ENCODE results near the gene EIF3M. TPM values are rescaled to one million over a fixed set of nuclear protein-coding genes. Genes with fewer than 3 reads are reported as not detected.
"Not testable (repeated sequence)": the region's sequence is repeated elsewhere in the genome, so short reads cannot be mapped to it uniquely, and the experiment has no call there.

EIF3M gene
- polyA plus RNA-seq, 1 of the 3 experiments (the other 2 are of a cell fraction) = 359 TPM

DNA sequence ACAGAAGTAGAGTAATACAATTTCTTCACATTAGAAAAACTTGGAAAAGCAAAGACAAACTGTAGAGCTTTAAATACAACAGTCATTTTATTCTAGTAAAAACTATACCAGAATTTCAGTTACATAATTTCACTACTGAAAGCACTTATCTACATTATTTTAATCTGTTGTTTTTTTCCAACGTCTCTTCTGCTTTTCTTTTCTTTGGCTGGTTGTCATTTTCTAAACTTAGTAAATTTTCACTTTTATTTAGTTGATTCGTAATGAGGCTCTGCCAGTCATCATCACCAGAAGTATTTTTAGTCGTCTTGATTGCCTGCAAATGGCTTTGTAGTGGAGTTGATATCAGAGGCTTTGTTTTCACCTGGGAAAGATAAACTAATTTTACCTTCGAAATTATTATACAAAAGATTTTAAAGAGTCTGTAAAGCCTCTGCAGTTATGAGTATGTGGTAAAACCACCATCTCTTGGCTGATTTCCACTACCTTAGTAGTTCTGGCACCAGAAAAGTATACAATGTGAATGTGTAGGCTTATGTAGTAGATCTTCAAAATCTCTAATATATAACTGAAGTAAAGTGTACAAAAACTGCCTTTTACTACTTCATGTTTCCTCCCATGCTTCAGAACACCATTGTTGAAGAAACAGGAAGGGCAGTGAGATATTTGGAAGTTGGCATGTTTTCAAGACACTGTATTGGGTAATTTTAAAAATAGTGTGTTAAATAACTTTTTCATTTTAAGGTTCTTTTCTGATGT is 19.2 kb downstream of the EIF3M start:
- Histone ChIP-seq H3K4me1 (ENCODE audit: control insufficient read depth in 1 of 2, insufficient read depth in 2 of 2, low read depth in 1 of 2, low read length in 1 of 2) (peaks cover 0 to 1% of the 10 kb centered on the region in 2 experiments; a peak in 2 of 4 replicates), H3K27me3 (ENCODE audit: insufficient read depth) (no peaks in the 10 kb centered on the region), H3K27ac (ENCODE audit: low read depth in 2 of 2, low read length in 1 of 2) (no peak overlapping the region; a peak in 1 of 4 replicates), H3K79me2 (ENCODE audit: insufficient read depth) (peaks cover 7% of the 10 kb centered on the region; the same call in 1 of the 2 replicates), H3K4me3 (ENCODE audit: low read depth in 2 of 2, low read length in 1 of 2) (no peak overlapping the region), H3F3A (replicated peaks; ENCODE audit: insufficient read depth) (peaks cover 42% of the 10 kb centered on the region), H4K20me1 (ENCODE audit: insufficient read depth) (no peaks in the 10 kb centered on the region), H3K9me3 (no peaks in the 10 kb centered on the region), H2AFZ (ENCODE audit: low read depth) (no peak overlapping the region), H3K9ac (no peak overlapping the region), H3K4me2 (no peak overlapping the region), H3K36me3 (replicated peaks in 1 of 2; ENCODE audit: control insufficient read depth in 1 of 2, insufficient read depth in 2 of 2, low read length in 1 of 2) (peaks cover 82 to 88% of the 10 kb centered on the region in 2 experiments), H3K9me2 (no peaks in the 10 kb centered on the region)
- 83% methylated on average over 4 of the region's 4 CpGs for WGBS (ENCODE audit: low lambda C conversion rate)
- TF ChIP-seq NFIC (IDR thresholded peaks at IDR 0.05; ENCODE audit: borderline replicate concordance) = peak; percentile 15; the same call in 1 of the 2 replicates
- TF ChIP-seq, protein P1, sequence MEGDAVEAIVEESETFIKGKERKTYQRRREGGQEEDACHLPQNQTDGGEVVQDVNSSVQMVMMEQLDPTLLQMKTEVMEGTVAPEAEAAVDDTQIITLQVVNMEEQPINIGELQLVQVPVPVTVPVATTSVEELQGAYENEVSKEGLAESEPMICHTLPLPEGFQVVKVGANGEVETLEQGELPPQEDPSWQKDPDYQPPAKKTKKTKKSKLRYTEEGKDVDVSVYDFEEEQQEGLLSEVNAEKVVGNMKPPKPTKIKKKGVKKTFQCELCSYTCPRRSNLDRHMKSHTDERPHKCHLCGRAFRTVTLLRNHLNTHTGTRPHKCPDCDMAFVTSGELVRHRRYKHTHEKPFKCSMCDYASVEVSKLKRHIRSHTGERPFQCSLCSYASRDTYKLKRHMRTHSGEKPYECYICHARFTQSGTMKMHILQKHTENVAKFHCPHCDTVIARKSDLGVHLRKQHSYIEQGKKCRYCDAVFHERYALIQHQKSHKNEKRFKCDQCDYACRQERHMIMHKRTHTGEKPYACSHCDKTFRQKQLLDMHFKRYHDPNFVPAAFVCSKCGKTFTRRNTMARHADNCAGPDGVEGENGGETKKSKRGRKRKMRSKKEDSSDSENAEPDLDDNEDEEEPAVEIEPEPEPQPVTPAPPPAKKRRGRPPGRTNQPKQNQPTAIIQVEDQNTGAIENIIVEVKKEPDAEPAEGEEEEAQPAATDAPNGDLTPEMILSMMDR (IDR thresholded peaks at IDR 0.05) = no peak
- no peak for TF ChIP-seq ELF1 (IDR thresholded peaks at IDR 0.05)
- no peak for TF ChIP-seq POLR2AphosphoS5 (IDR thresholded peaks at IDR 0.05; ENCODE audit: low read depth, low read length)
- POLR2A ChIA-PET = no interaction called here
- no peak for DNase-seq
- CTCF ChIA-PET = no interaction called here

DNA sequence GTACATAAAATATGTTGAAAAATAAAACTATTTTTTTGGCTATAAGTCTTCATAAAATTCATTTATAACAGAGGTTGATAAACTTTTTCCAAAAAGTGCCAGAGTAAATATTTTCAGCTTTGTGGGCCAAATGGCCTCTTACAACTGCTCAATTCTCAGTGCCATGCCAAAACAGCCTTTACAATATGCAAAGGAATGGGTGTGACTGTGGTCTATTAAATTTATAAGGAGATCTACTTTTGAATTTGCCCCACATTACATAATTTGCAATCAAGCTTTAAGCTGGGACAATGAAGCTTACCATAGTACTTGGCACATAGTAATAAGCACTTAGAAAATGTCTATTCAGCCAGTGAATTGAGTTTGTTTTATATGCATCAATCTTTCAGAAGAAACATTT is 22.6 kb downstream of the EIF3M start:
- TF ChIP-seq MEF2A (IDR thresholded peaks at IDR 0.05; ENCODE audit: borderline replicate concordance, low read depth) (no peak), MXI1 (IDR thresholded peaks at IDR 0.05; ENCODE audit: low read depth, low read length) (no peak), SMC3 (IDR thresholded peaks at IDR 0.05; ENCODE audit: low read depth, low read length) (no peak), POLR2AphosphoS5 (IDR thresholded peaks at IDR 0.05; ENCODE audit: low read depth, low read length) (no peak), GABPA (IDR thresholded peaks at IDR 0.05; ENCODE audit: low read depth) (no peak), FOXM1 (IDR thresholded peaks at IDR 0.05; ENCODE audit: low read depth) (no peak), GATA2 (CRISPR knock-in tag; IDR thresholded peaks at IDR 0.05) (no peak), SIN3A (IDR thresholded peaks at IDR 0.05; ENCODE audit: borderline replicate concordance, low read depth, low read length) (no peak), FOSL2 (IDR thresholded peaks at IDR 0.05; ENCODE audit: borderline replicate concordance, low read depth) (no peak), TCF12 (IDR thresholded peaks at IDR 0.05) (no peak), NRF1 (IDR thresholded peaks at IDR 0.05; ENCODE audit: low read depth, low read length) (no peak)
- TF ChIP-seq, protein P2, sequence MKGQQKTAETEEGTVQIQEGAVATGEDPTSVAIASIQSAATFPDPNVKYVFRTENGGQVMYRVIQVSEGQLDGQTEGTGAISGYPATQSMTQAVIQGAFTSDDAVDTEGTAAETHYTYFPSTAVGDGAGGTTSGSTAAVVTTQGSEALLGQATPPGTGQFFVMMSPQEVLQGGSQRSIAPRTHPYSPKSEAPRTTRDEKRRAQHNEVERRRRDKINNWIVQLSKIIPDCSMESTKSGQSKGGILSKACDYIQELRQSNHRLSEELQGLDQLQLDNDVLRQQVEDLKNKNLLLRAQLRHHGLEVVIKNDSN (IDR thresholded peaks at IDR 0.05; ENCODE audit: borderline replicate concordance, low read depth) = no peak
- TF ChIP-seq, protein P3, sequence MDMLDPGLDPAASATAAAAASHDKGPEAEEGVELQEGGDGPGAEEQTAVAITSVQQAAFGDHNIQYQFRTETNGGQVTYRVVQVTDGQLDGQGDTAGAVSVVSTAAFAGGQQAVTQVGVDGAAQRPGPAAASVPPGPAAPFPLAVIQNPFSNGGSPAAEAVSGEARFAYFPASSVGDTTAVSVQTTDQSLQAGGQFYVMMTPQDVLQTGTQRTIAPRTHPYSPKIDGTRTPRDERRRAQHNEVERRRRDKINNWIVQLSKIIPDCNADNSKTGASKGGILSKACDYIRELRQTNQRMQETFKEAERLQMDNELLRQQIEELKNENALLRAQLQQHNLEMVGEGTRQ (IDR thresholded peaks at IDR 0.05; ENCODE audit: borderline replicate concordance, low read depth, low read length) = no peak
- TF ChIP-seq, protein P4, sequence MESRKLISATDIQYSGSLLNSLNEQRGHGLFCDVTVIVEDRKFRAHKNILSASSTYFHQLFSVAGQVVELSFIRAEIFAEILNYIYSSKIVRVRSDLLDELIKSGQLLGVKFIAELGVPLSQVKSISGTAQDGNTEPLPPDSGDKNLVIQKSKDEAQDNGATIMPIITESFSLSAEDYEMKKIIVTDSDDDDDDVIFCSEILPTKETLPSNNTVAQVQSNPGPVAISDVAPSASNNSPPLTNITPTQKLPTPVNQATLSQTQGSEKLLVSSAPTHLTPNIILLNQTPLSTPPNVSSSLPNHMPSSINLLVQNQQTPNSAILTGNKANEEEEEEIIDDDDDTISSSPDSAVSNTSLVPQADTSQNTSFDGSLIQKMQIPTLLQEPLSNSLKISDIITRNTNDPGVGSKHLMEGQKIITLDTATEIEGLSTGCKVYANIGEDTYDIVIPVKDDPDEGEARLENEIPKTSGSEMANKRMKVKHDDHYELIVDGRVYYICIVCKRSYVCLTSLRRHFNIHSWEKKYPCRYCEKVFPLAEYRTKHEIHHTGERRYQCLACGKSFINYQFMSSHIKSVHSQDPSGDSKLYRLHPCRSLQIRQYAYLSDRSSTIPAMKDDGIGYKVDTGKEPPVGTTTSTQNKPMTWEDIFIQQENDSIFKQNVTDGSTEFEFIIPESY (IDR thresholded peaks at IDR 0.05; ENCODE audit: borderline replicate concordance, low read depth) = no peak
- Histone ChIP-seq H3K27me3 (ENCODE audit: insufficient read depth) (no peaks in the 10 kb centered on the region), H3K4me2 (no peak overlapping the region), H3K4me3 (ENCODE audit: low read depth in 2 of 2, low read length in 1 of 2) (no peak overlapping the region), H3K9me2 (no peaks in the 10 kb centered on the region), H3K9me3 (no peaks in the 10 kb centered on the region), H3K27ac (ENCODE audit: low read depth in 2 of 2, low read length in 1 of 2) (no peak overlapping the region), H3F3A (replicated peaks; ENCODE audit: insufficient read depth) (peaks cover 33% of the 10 kb centered on the region), H3K4me1 (ENCODE audit: control insufficient read depth in 1 of 2, insufficient read depth in 2 of 2, low read depth in 1 of 2, low read length in 1 of 2) (no peaks in the 10 kb centered on the region), H4K20me1 (ENCODE audit: insufficient read depth) (no peaks in the 10 kb centered on the region), H2AFZ (ENCODE audit: low read depth) (no peak overlapping the region), H3K36me3 (replicated peaks in 1 of 2; ENCODE audit: control insufficient read depth in 1 of 2, insufficient read depth in 2 of 2, low read length in 1 of 2) (peaks cover 48 to 63% of the 10 kb centered on the region in 2 experiments), H3K79me2 (ENCODE audit: insufficient read depth) (no peaks in the 10 kb centered on the region), H3K9ac (no peak overlapping the region)
- CTCF ChIA-PET = interaction anchor here (0.9 kb wide), 1 partner anchor 283 kb away, joined by 3 read pairs; no protein-coding TSS in a partner anchor
- DNase-seq = no peak
- POLR2A ChIA-PET = no interaction called here

DNA sequence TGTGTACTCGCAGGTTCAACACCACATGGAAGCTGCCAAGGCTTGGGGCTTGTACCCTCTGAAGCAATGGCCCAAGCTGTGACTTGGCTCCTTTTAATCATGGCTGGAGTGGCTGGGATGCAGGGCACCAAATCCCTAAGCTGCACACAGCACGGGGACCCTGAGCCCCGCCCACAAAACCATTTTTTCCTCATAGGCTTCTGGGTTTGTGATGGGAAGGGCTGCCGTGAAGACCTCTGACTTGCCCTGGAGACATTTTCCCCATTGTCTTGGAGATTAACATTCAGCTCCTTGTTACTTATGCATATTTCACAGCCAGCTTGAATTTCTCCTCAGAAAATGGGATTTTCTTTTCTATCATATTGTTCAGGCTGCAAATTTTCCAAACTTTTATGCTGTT is 25.2 kb downstream of the EIF3M start:
- DNase-seq; H3K27ac ChIP-seq (ENCODE audit: low read depth in 2 of 2, low read length in 1 of 2); H3K9me2 ChIP-seq; H4K20me1 ChIP-seq (ENCODE audit: insufficient read depth); H3K4me2 ChIP-seq; H3K4me1 ChIP-seq (ENCODE audit: control insufficient read depth in 1 of 2, insufficient read depth in 2 of 2, low read depth in 1 of 2, low read length in 1 of 2); H3K9me3 ChIP-seq; H3K27me3 ChIP-seq (ENCODE audit: insufficient read depth); H3K4me3 ChIP-seq (ENCODE audit: low read depth in 2 of 2, low read length in 1 of 2); CTCF ChIA-PET; POLR2A ChIA-PET; H2AFZ ChIP-seq (ENCODE audit: low read depth); H3K79me2 ChIP-seq (ENCODE audit: insufficient read depth); H3K9ac ChIP-seq: not testable (repeated sequence)
- Histone ChIP-seq H3F3A (replicated peaks; ENCODE audit: insufficient read depth) (peaks cover 18% of the 10 kb centered on the region), H3K36me3 (replicated peaks in 1 of 2; ENCODE audit: control insufficient read depth in 1 of 2, insufficient read depth in 2 of 2, low read length in 1 of 2) (peaks cover 22 to 40% of the 10 kb centered on the region in 2 experiments)
- 97% methylated on average over 3 of the region's 4 CpGs for WGBS (ENCODE audit: low lambda C conversion rate)

Data from SK-N-SH (cell line).